ENCODE data around the gene CAVIN4. TPM values are rescaled to one million over a fixed set of nuclear protein-coding genes. Genes with fewer than 3 reads are reported as not detected.

CAVIN4 gene
- total RNA-seq, 1 donor from 2014 or later, result 7.2 TPM

- Mint-ChIP-seq H3K4me1 (peaks cover 8% of the 10 kb centered on the region), H3K4me3 (no peak overlapping the region), H3K9me3 (no peaks in the 10 kb centered on the region), H3K27ac (ENCODE audit: unreplicated experiment) (peak overlapping the region; percentile 30), H3K27me3 (ENCODE audit: low read depth) (no peaks in the 10 kb centered on the region), H3K36me3 (ENCODE audit: low read depth) (peaks cover 20% of the 10 kb centered on the region)
- no peak for DNase-seq (ENCODE audit: low read depth, low spot score)
- no peak for TF ChIP-seq CTCF (conservative IDR thresholded peaks at IDR 0.05)
Observed at GRCh38 chr9:100575006-100575405, 2.9 kb upstream of the CAVIN4 start.

GRCh38 chr9:100575765-100576386 lies 2.0 kb upstream of the CAVIN4 start:
- no peak for DNase-seq (ENCODE audit: low read depth, low spot score)
- Mint-ChIP-seq H3K27me3 (ENCODE audit: low read depth) (no peaks in the 10 kb centered on the region), H3K9me3 (no peaks in the 10 kb centered on the region), H3K36me3 (ENCODE audit: low read depth) (peaks cover 14% of the 10 kb centered on the region), H3K4me3 (no peak overlapping the region), H3K27ac (ENCODE audit: unreplicated experiment) (no peak overlapping the region), H3K4me1 (peaks cover 8% of the 10 kb centered on the region)
- no peak for TF ChIP-seq CTCF (conservative IDR thresholded peaks at IDR 0.05)

- no peaks in the 10 kb centered on the region for H3K9me3 Mint-ChIP-seq
- TF ChIP-seq CTCF (conservative IDR thresholded peaks at IDR 0.05), result no peak
- H3K36me3 Mint-ChIP-seq (ENCODE audit: low read depth), result peaks cover 10% of the 10 kb centered on the region
- H3K4me3 Mint-ChIP-seq, result no peak overlapping the region
- DNase-seq (ENCODE audit: low read depth, low spot score), result no peak
- H3K27ac Mint-ChIP-seq (ENCODE audit: unreplicated experiment), result no peak overlapping the region
- H3K4me1 Mint-ChIP-seq, result peaks cover 5% of the 10 kb centered on the region
- H3K27me3 Mint-ChIP-seq (ENCODE audit: low read depth), result no peaks in the 10 kb centered on the region
Observed at GRCh38 chr9:100578610-100579009, 731 bp downstream of the CAVIN4 start.

GRCh38 chr9:100579665-100580064 lies 1.8 kb downstream of the CAVIN4 start:
- H3K36me3 Mint-ChIP-seq (ENCODE audit: low read depth), result peaks cover 5% of the 10 kb centered on the region
- no peak for DNase-seq (ENCODE audit: low read depth, low spot score)
- H3K27ac Mint-ChIP-seq (ENCODE audit: unreplicated experiment), result no peak overlapping the region
- no peaks in the 10 kb centered on the region for H3K9me3 Mint-ChIP-seq
- no peak overlapping the region for H3K4me3 Mint-ChIP-seq
- no peaks in the 10 kb centered on the region for H3K27me3 Mint-ChIP-seq (ENCODE audit: low read depth)
- H3K4me1 Mint-ChIP-seq, result peaks cover 5% of the 10 kb centered on the region
- TF ChIP-seq CTCF (conservative IDR thresholded peaks at IDR 0.05), result no peak

- Mint-ChIP-seq H3K27me3 (ENCODE audit: low read depth) (no peaks in the 10 kb centered on the region), H3K4me3 (no peak overlapping the region), H3K9me3 (no peaks in the 10 kb centered on the region), H3K4me1 (peaks cover 5% of the 10 kb centered on the region), H3K27ac (ENCODE audit: unreplicated experiment) (no peak overlapping the region), H3K36me3 (ENCODE audit: low read depth) (peaks cover 5% of the 10 kb centered on the region)
- no peak for TF ChIP-seq CTCF (conservative IDR thresholded peaks at IDR 0.05)
- no peak for DNase-seq (ENCODE audit: low read depth, low spot score)
Observed at GRCh38 chr9:100580257-100580656, 2.4 kb downstream of the CAVIN4 start.

All from neural crest cell (in vitro differentiated cells).